RPMI7951 (cell line): ENCODE results near the gene NUB1. TPM values are rescaled to one million over a fixed set of nuclear protein-coding genes. Genes with fewer than 3 reads are reported as not detected.

Source experiments
- DNase-seq: peaks from one replicate; pipeline ENCODE4 v3.0.0-alpha.2; 2012; ENCODE audit warnings: low read depth
- total RNA-seq: library from RNA; depleted of rRNA; stranded (reverse); fragments of >200 nt; shearing (Covaris generic); gene quantifications from 2 replicates; pipeline ENCODE4 v1.2.3, GENCODE V29; 2014

Gene NUB1
- total RNA-seq, 1 experiment from 2014 or later: 54.4 TPM

GRCh38 chr7:151342811-151343210 is 1.2 kb downstream of the NUB1 start:
- DNase-seq: no peak

GRCh38 chr7:151343516-151343915 is 1.9 kb downstream of the NUB1 start:
- no peak for DNase-seq

GRCh38 chr7:151345576-151346469 is 4.2 kb downstream of the NUB1 start:
- DNase-seq: no peak

- DNase-seq: no peak
Observed at GRCh38 chr7:151346470-151346769, 4.8 kb downstream of the NUB1 start.

- no peak for DNase-seq
Observed at GRCh38 chr7:151347200-151347599, 5.6 kb downstream of the NUB1 start.

- DNase-seq: no peak
Observed at GRCh38 chr7:151348970-151349369, 7.4 kb downstream of the NUB1 start.

- DNase-seq: no peak
Observed at GRCh38 chr7:151349507-151349853, 7.9 kb downstream of the NUB1 start.

- DNase-seq: no peak
Observed at GRCh38 chr7:151351027-151351426, 9.4 kb downstream of the NUB1 start.

- DNase-seq: no peak
Observed at GRCh38 chr7:151351967-151352366, 10.4 kb downstream of the NUB1 start.

GRCh38 chr7:151352512-151352911 is 10.9 kb downstream of the NUB1 start:
- DNase-seq: no peak

- no peak for DNase-seq
Observed at GRCh38 chr7:151361193-151361959, 19.8 kb downstream of the NUB1 start.

- DNase-seq: no peak
Observed at GRCh38 chr7:151363182-151363581, 21.6 kb downstream of the NUB1 start.

- DNase-seq: no peak
Observed at GRCh38 chr7:151366166-151366879, 24.7 kb downstream of the NUB1 start.

GRCh38 chr7:151366880-151367222 is 25.2 kb downstream of the NUB1 start:
- no peak for DNase-seq

GRCh38 chr7:151367284-151367683 is 25.7 kb downstream of the NUB1 start:
- no peak for DNase-seq

- DNase-seq: peak; percentile 66
Observed at GRCh38 chr7:151368136-151368571, 26.5 kb downstream of the NUB1 start.

GRCh38 chr7:151371266-151371665 is 29.7 kb downstream of the NUB1 start:
- DNase-seq: no peak

GRCh38 chr7:151372612-151373265 is 31.1 kb downstream of the NUB1 start:
- DNase-seq: no peak

- no peak for DNase-seq
Observed at GRCh38 chr7:151373599-151373998, 32.0 kb downstream of the NUB1 start.

- no peak for DNase-seq
Observed at GRCh38 chr7:151374139-151374538, 32.5 kb downstream of the NUB1 start.

- no peak for DNase-seq
Observed at GRCh38 chr7:151374726-151375125, 33.1 kb downstream of the NUB1 start.
